BJ (cell line): ENCODE measurements around the gene SSBP3. TPM values are rescaled to one million over a fixed set of nuclear protein-coding genes. Genes with fewer than 3 reads are reported as not detected.

Experiments used
- CTCF ChIA-PET: fragments of 350-600 bp; formaldehyde crosslinking; extraction: SDS; loops from one replicate; lab custom pipeline; 2021; ENCODE audit warnings: antibody characterized with exemption, inconsistent platforms; lab: Yijun Ruan, JAX
- POLR2A ChIA-PET: fragments of 300-600 bp; sonication (Branson Sonifier 250); formaldehyde crosslinking; extraction: SDS; loops from one replicate; lab custom pipeline; 2021; ENCODE audit warnings: antibody characterized with exemption; lab: Charles Lee
- DNase-seq: peaks from one replicate; pipeline ENCODE4 v3.0.0-alpha.2; 2011; ENCODE audit warnings: low read depth
- H3K27me3 ChIP-seq: 2 replicates; pipeline ENCODE4 v1.6.0; 2011; ENCODE audit warnings: low read length; ENCODE audit not compliant: control insufficient read depth, insufficient read depth
- H3K36me3 ChIP-seq: 2 replicates; pipeline ENCODE4 v1.5.1; 2011; ENCODE audit warnings: low read length; ENCODE audit not compliant: control insufficient read depth, insufficient read depth
- H3K4me3 ChIP-seq: 2 replicates; pipeline ENCODE4 v1.5.1; 2011; ENCODE audit warnings: low read depth, mild to moderate bottlenecking, control low read depth, low read length
- CTCF ChIP-seq: IDR thresholded peaks from 2 replicates; pipeline ENCODE4 v1.5.1; 2011; ENCODE audit warnings: low read depth, mild to moderate bottlenecking, control low read depth, inconsistent platforms, low read length, moderate library complexity; ENCODE audit not compliant: insufficient read depth
- polyA plus RNA-seq: library from polyadenylated mRNA; depleted of rRNA; stranded (reverse); fragments of >200 nt; gene quantifications from 2 replicates; pipeline ENCODE4 v1.2.3, GENCODE V29; 2011

The SSBP3 gene
- polyA plus RNA-seq, 1 experiment: 25.9 TPM

GRCh38 chr1:54299037-54299436, 107.2 kb downstream of the SSBP3 start:
- TF ChIP-seq CTCF: no peak
- Histone ChIP-seq H3K27me3 (no peaks in the 10 kb centered on the region), H3K4me3 (no peak overlapping the region), H3K36me3 (peaks cover 4% of the 10 kb centered on the region; the same call in 1 of the 2 replicates)
- DNase-seq: no peak
- POLR2A ChIA-PET: no interaction called here
- CTCF ChIA-PET: interaction anchor here (1.8 kb wide), 1 partner anchor 12 kb away, joined by 4 read pairs; no protein-coding TSS in a partner anchor

- CTCF ChIA-PET: interaction anchor here (1.2 kb wide), 1 partner anchor 23 kb away, joined by 5 read pairs; no protein-coding TSS in a partner anchor
- Histone ChIP-seq H3K27me3 (no peaks in the 10 kb centered on the region), H3K36me3 (peaks cover 2% of the 10 kb centered on the region; the same call in 1 of the 2 replicates), H3K4me3 (no peak overlapping the region)
- POLR2A ChIA-PET: no interaction called here
- no peak for TF ChIP-seq CTCF
- DNase-seq: no peak
These were observed 107.7 kb downstream of the SSBP3 start for GRCh38 chr1:54298284-54299033.

GRCh38 chr1:54297596-54298283, 108.5 kb downstream of the SSBP3 start:
- ChIA-PET CTCF (interaction anchor here (1.2 kb wide), 1 partner anchor 22 kb away, joined by 5 read pairs; no protein-coding TSS in a partner anchor), POLR2A (no interaction called here)
- H3K4me3 ChIP-seq: no peak overlapping the region
- no peaks in the 10 kb centered on the region for H3K27me3 ChIP-seq
- DNase-seq: no peak
- peaks cover 2% of the 10 kb centered on the region; the same call in 1 of the 2 replicates for H3K36me3 ChIP-seq
- TF ChIP-seq CTCF: no peak

GRCh38 chr1:54296666-54297065, 109.5 kb downstream of the SSBP3 start:
- no peaks in the 10 kb centered on the region for H3K36me3 ChIP-seq
- no peaks in the 10 kb centered on the region for H3K27me3 ChIP-seq
- ChIA-PET CTCF (no interaction called here), POLR2A (no interaction called here)
- no peak for TF ChIP-seq CTCF
- no peak for DNase-seq
- no peak overlapping the region for H3K4me3 ChIP-seq

- Histone ChIP-seq H3K27me3 (no peaks in the 10 kb centered on the region), H3K36me3 (no peaks in the 10 kb centered on the region), H3K4me3 (no peak overlapping the region)
- ChIA-PET CTCF (interaction anchor here (0.7 to 1.4 kb wide), 6 partner anchors 13 to 178 kb away, joined by 3 to 5 read pairs (median 3); no protein-coding TSS in a partner anchor), POLR2A (interaction anchor here (0.6 kb wide), 1 partner anchor 11 kb away, joined by 12 read pairs; no protein-coding TSS in a partner anchor)
- TF ChIP-seq CTCF: no peak
- no peak for DNase-seq
These were observed 111.3 kb downstream of the SSBP3 start for GRCh38 chr1:54294887-54295286.
